ENCODE results near the gene AKR1C1. TPM values are rescaled to one million over a fixed set of nuclear protein-coding genes. Genes with fewer than 3 reads are reported as not detected.

The AKR1C1 gene
- total RNA-seq, 1 experiment from 2014 or later = 2.1 TPM

GRCh38 chr10:4941540-4942330 is 21.5 kb upstream of the AKR1C1 start:
- Histone ChIP-seq H3K36me3 (ENCODE audit: control insufficient read depth in 1 of 2, insufficient read depth in 2 of 2, low read length in 2 of 2) (no peaks in the 10 kb centered on the region), H3K27ac (ENCODE audit: low read depth, low read length) (no peak overlapping the region), H3K9me3 (ENCODE audit: control insufficient read depth in 1 of 2, insufficient read depth in 1 of 2, low read depth in 1 of 2, low read length in 2 of 2) (no peaks in the 10 kb centered on the region), H2AFZ (ENCODE audit: low read depth, low read length, poor library complexity, severe bottlenecking) (no peak overlapping the region), H3K27me3 (ENCODE audit: insufficient read depth, low read length) (no peaks in the 10 kb centered on the region), H3K9ac (ENCODE audit: low read length) (no peak overlapping the region), H3K4me2 (ENCODE audit: low read length) (no peak overlapping the region), H3K4me3 (replicated peaks in 1 of 2; ENCODE audit: low read depth in 1 of 2, low read length in 2 of 2) (no peak overlapping the region), H3K79me2 (ENCODE audit: insufficient read depth, low read length) (no peaks in the 10 kb centered on the region), H4K20me1 (ENCODE audit: insufficient read depth) (no peaks in the 10 kb centered on the region), H3K9me2 (ENCODE audit: insufficient read depth) (no peaks in the 10 kb centered on the region; the same call in 1 of the 2 replicates), H3K4me1 (ENCODE audit: control insufficient read depth in 1 of 2, insufficient read depth in 2 of 2, low read length in 2 of 2) (peaks cover 0 to 16% of the 10 kb centered on the region in 2 experiments; a peak in 1 of 4 replicates)
- ChIA-PET RAD21 (ENCODE audit: low non-redundant PET in 1 of 2, low total read pairs in 2 of 2, uncharacterized antibody in 2 of 2, unreplicated experiment in 2 of 2) (no interaction called here), CTCF (no interaction called here), POLR2A (no interaction called here)
- no TSS peak for BruUV-seq (replicated peaks)
- intact Hi-C loops (cut with micrococcal nuclease) = no loop called here
- TF ChIP-seq TCF7L2 (IDR thresholded peaks at IDR 0.05; ENCODE audit: borderline replicate concordance, extremely low read depth, insufficient read depth, insufficient read length) (no peak), RAD21 (IDR thresholded peaks at IDR 0.05; ENCODE audit: low read depth) (no peak), EZH2phosphoT487 (IDR thresholded peaks at IDR 0.05; ENCODE audit: borderline replicate concordance) (no peak), ATF3 (IDR thresholded peaks at IDR 0.05) (no peak), SP1 (IDR thresholded peaks at IDR 0.05; ENCODE audit: low read depth) (no peak), SIN3A (IDR thresholded peaks at IDR 0.05; ENCODE audit: low read depth) (no peak), EGR1 (IDR thresholded peaks at IDR 0.05; ENCODE audit: low read depth) (no peak), REST (IDR thresholded peaks at IDR 0.05; ENCODE audit: low read depth) (no peak), FOSL1 (IDR thresholded peaks at IDR 0.05; ENCODE audit: low read depth) (no peak), POLR2A (IDR thresholded peaks at IDR 0.05; ENCODE audit: borderline replicate concordance, extremely low read depth, insufficient read depth, insufficient read length) (no peak)
- DNase-seq (ENCODE audit: low read depth, low spot score) = no peak
- no peak for ATAC-seq

Measured in HCT116 (cell line).